Measurements from ENCODE around the gene DACT1.

DACT1 gene

GRCh38 chr14:58663494-58664111, 25.8 kb downstream of the DACT1 start:
- no peak overlapping the region for H3K27ac ChIP-seq (ENCODE audit: low read depth, low read length)
- H3K36me3 ChIP-seq (ENCODE audit: control insufficient read depth in 1 of 2, insufficient read depth in 2 of 2, low read length in 2 of 2), result no peaks in the 10 kb centered on the region
- no peaks in the 10 kb centered on the region for H3K27me3 ChIP-seq (ENCODE audit: control insufficient read depth in 1 of 2, insufficient read depth in 2 of 2, low read length in 2 of 2)
- no peak overlapping the region for H3K4me3 ChIP-seq (ENCODE audit: low read depth in 1 of 2, low read length in 2 of 2)
- H3K9ac ChIP-seq (ENCODE audit: low read depth in 1 of 2, low read length in 2 of 2), result no peak overlapping the region
- no peaks in the 10 kb centered on the region for H3K9me3 ChIP-seq (ENCODE audit: control insufficient read depth in 1 of 2, low read length in 2 of 2)
- no peaks in the 10 kb centered on the region for H3K4me1 ChIP-seq (ENCODE audit: control insufficient read depth in 1 of 2, insufficient read depth in 2 of 2, low read length in 2 of 2)

DNA sequence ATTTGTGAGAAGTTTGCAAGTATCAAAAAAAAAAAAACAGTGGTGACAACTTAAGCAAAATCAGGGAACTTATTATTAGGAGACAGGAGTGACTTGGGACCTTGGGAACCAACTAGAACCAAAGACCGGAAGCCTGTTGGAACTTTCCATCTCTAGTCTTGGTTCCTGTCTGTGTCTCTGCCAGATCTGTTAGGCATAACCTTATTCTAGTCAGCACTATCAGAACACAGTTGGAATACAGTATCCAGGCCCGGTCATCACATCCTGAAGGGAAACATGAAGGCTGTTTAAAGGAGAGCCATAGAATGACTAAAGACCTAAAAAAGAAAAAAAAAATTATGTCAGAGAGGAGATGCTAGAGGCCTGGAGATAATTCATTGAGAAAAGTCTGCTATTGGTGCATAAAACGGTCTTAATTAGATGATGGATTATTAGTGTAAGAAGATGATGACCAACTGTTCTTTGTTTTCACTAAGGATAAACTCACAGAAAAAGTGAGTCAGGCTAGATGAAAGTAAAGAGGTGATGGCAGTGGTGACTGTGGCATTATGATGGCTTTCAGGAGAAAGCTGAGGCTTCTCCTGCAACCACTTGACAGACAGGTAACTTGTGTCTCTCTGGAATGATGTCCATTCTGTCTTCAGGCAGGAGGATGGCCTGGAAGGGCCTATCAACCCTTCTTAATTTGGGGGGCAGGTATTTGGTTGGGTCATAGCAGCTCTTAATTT, 28.2 kb downstream of the DACT1 start:
- H3K36me3 ChIP-seq (ENCODE audit: control insufficient read depth in 1 of 2, insufficient read depth in 2 of 2, low read length in 2 of 2), result no peaks in the 10 kb centered on the region
- no peak overlapping the region for H3K27ac ChIP-seq (ENCODE audit: low read depth, low read length)
- H3K9me3 ChIP-seq (ENCODE audit: control insufficient read depth in 1 of 2, low read length in 2 of 2), result no peaks in the 10 kb centered on the region
- H3K4me1 ChIP-seq (ENCODE audit: control insufficient read depth in 1 of 2, insufficient read depth in 2 of 2, low read length in 2 of 2), result no peaks in the 10 kb centered on the region
- H3K9ac ChIP-seq (ENCODE audit: low read depth in 1 of 2, low read length in 2 of 2), result no peak overlapping the region
- H3K27me3 ChIP-seq (ENCODE audit: control insufficient read depth in 1 of 2, insufficient read depth in 2 of 2, low read length in 2 of 2), result no peaks in the 10 kb centered on the region
- no peak overlapping the region for H3K4me3 ChIP-seq (ENCODE audit: low read depth in 1 of 2, low read length in 2 of 2)

DNA sequence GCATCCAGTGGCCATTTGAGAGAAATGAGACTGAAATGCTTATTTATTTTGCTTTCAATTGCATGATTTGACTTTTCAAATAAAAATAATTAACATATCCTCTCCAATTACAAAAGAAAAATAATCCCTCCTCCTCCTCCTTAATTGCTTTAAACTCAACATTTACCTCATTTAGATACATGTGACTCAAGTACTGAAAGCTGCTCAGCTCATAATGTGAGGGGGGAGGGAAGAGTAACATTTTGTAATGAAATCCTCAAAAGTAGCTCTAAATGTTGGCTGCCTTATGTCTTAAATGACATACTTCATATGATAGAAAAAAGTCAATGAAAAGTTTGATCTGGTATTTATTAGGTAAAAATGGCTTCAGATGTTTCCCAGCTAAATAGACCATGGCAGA, 29.0 kb downstream of the DACT1 start:
- Histone ChIP-seq H3K4me3 (ENCODE audit: low read depth in 1 of 2, low read length in 2 of 2) (no peak overlapping the region), H3K9ac (ENCODE audit: low read depth in 1 of 2, low read length in 2 of 2) (no peak overlapping the region), H3K4me1 (ENCODE audit: control insufficient read depth in 1 of 2, insufficient read depth in 2 of 2, low read length in 2 of 2) (no peaks in the 10 kb centered on the region), H3K36me3 (ENCODE audit: control insufficient read depth in 1 of 2, insufficient read depth in 2 of 2, low read length in 2 of 2) (no peaks in the 10 kb centered on the region), H3K27me3 (ENCODE audit: control insufficient read depth in 1 of 2, insufficient read depth in 2 of 2, low read length in 2 of 2) (no peaks in the 10 kb centered on the region), H3K9me3 (ENCODE audit: control insufficient read depth in 1 of 2, low read length in 2 of 2) (no peaks in the 10 kb centered on the region), H3K27ac (ENCODE audit: low read depth, low read length) (no peak overlapping the region)

GRCh38 chr14:58667900-58668299, 30.1 kb downstream of the DACT1 start:
- Histone ChIP-seq H3K4me3 (ENCODE audit: low read depth in 1 of 2, low read length in 2 of 2) (no peak overlapping the region), H3K4me1 (ENCODE audit: control insufficient read depth in 1 of 2, insufficient read depth in 2 of 2, low read length in 2 of 2) (no peaks in the 10 kb centered on the region), H3K9ac (ENCODE audit: low read depth in 1 of 2, low read length in 2 of 2) (no peak overlapping the region), H3K27me3 (ENCODE audit: control insufficient read depth in 1 of 2, insufficient read depth in 2 of 2, low read length in 2 of 2) (no peaks in the 10 kb centered on the region), H3K9me3 (ENCODE audit: control insufficient read depth in 1 of 2, low read length in 2 of 2) (no peaks in the 10 kb centered on the region), H3K36me3 (ENCODE audit: control insufficient read depth in 1 of 2, insufficient read depth in 2 of 2, low read length in 2 of 2) (no peaks in the 10 kb centered on the region), H3K27ac (ENCODE audit: low read depth, low read length) (no peak overlapping the region)

DNA sequence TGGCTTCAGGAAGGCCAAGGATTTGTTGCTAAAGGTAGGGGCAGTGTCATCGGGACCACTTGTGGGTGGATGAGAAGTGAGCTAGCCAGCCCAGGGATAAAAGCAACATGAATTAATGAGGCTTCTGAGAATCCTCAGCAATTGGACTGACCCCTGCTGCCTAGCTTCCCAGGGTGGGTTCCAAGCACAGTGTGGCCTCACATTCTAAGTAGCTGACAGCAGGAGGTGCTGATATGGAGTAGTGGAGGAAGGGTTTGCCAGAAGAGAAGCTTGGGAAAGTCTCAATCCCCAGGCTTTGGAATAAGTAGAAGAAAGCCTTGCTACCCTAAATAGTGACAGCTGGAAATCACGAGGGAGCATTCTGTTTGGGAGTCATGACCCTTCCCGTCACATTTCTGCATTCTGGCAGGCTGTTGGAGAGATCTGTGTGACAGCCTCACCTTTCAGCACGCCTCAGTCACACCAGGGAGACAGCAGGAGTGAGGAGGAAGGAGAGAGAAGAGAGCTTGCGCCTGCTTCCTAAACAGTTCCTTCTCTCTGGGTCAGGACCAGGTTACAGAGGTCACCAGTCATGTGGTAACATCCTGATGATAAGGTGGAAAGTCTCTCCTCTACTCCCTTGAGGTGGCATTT, 31.2 kb downstream of the DACT1 start:
- H3K4me3 ChIP-seq (ENCODE audit: low read depth in 1 of 2, low read length in 2 of 2), result no peak overlapping the region

DNA sequence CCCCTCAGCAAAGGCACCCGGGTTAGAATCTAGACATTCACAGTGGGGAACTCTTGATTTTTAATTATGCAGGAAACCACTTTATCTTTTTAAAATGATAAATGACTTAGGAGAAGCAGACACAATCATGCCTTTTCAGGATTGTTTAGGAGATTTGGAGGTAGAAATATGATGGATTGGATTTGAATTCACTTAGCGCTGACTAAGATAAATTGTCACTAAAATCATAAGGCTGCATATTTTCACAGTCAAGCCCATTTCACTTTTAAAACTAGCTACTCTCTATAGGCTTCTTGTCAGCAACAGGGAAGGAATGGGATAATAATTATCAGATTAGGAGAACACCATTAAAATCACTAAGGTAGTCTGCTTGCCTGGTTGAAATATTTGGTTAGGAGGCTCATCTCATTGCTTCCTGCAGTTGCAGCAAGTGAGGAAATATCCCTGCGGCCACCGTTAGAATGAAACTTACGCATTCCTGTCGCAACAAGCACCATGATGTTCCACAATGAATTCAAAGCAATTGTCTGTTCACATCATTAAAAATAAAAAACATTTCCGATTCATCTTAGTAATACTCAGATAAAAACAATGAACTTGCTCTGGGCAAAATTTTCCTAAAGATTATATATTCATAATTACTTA, 31.9 kb downstream of the DACT1 start:
- Histone ChIP-seq H3K36me3 (ENCODE audit: control insufficient read depth in 1 of 2, insufficient read depth in 2 of 2, low read length in 2 of 2) (no peaks in the 10 kb centered on the region), H3K9me3 (ENCODE audit: control insufficient read depth in 1 of 2, low read length in 2 of 2) (no peaks in the 10 kb centered on the region), H3K4me3 (ENCODE audit: low read depth in 1 of 2, low read length in 2 of 2) (no peak overlapping the region), H3K4me1 (ENCODE audit: control insufficient read depth in 1 of 2, insufficient read depth in 2 of 2, low read length in 2 of 2) (no peaks in the 10 kb centered on the region), H3K9ac (ENCODE audit: low read depth in 1 of 2, low read length in 2 of 2) (no peak overlapping the region), H3K27me3 (ENCODE audit: control insufficient read depth in 1 of 2, insufficient read depth in 2 of 2, low read length in 2 of 2) (no peaks in the 10 kb centered on the region), H3K27ac (ENCODE audit: low read depth, low read length) (no peak overlapping the region)

More for the DNA sequence above, 31.2 kb downstream of the DACT1 start:
- no peaks in the 10 kb centered on the region for H3K27me3 ChIP-seq (ENCODE audit: control insufficient read depth in 1 of 2, insufficient read depth in 2 of 2, low read length in 2 of 2)
- H3K9me3 ChIP-seq (ENCODE audit: control insufficient read depth in 1 of 2, low read length in 2 of 2), result no peaks in the 10 kb centered on the region
- H3K9ac ChIP-seq (ENCODE audit: low read depth in 1 of 2, low read length in 2 of 2), result no peak overlapping the region
- H3K36me3 ChIP-seq (ENCODE audit: control insufficient read depth in 1 of 2, insufficient read depth in 2 of 2, low read length in 2 of 2), result no peaks in the 10 kb centered on the region
- H3K27ac ChIP-seq (ENCODE audit: low read depth, low read length), result no peak overlapping the region
- no peaks in the 10 kb centered on the region for H3K4me1 ChIP-seq (ENCODE audit: control insufficient read depth in 1 of 2, insufficient read depth in 2 of 2, low read length in 2 of 2)

DNA sequence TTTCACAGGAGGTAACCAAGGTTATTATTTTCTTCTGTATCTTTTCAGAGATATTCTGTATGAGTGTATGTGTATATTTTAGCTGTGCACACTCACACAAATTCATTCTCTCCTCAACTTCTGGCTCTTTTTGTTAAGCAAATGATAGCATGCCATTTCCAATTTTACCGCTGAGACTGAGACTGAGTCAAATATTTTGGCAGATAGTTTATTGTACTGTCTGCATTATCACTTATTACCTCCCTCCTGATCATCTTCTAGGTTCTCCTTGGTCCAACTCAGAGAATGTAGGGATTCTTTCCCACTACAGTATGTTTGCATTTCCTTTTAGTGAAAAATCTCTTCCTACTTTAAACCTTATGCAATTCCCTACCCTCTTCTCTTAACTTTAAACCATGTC, 33.3 kb downstream of the DACT1 start:
- H3K9me3 ChIP-seq (ENCODE audit: control insufficient read depth in 1 of 2, low read length in 2 of 2), result no peaks in the 10 kb centered on the region
- no peak overlapping the region for H3K9ac ChIP-seq (ENCODE audit: low read depth in 1 of 2, low read length in 2 of 2)
- no peak overlapping the region for H3K27ac ChIP-seq (ENCODE audit: low read depth, low read length)
- H3K4me1 ChIP-seq (ENCODE audit: control insufficient read depth in 1 of 2, insufficient read depth in 2 of 2, low read length in 2 of 2), result no peaks in the 10 kb centered on the region
- no peaks in the 10 kb centered on the region for H3K36me3 ChIP-seq (ENCODE audit: control insufficient read depth in 1 of 2, insufficient read depth in 2 of 2, low read length in 2 of 2)
- no peak overlapping the region for H3K4me3 ChIP-seq (ENCODE audit: low read depth in 1 of 2, low read length in 2 of 2)
- no peaks in the 10 kb centered on the region for H3K27me3 ChIP-seq (ENCODE audit: control insufficient read depth in 1 of 2, insufficient read depth in 2 of 2, low read length in 2 of 2)

- H3K9me3 ChIP-seq (ENCODE audit: control insufficient read depth in 1 of 2, low read length in 2 of 2), result no peaks in the 10 kb centered on the region
- H3K36me3 ChIP-seq (ENCODE audit: control insufficient read depth in 1 of 2, insufficient read depth in 2 of 2, low read length in 2 of 2), result no peaks in the 10 kb centered on the region
- H3K4me1 ChIP-seq (ENCODE audit: control insufficient read depth in 1 of 2, insufficient read depth in 2 of 2, low read length in 2 of 2), result no peaks in the 10 kb centered on the region
- H3K27ac ChIP-seq (ENCODE audit: low read depth, low read length), result no peak overlapping the region
- H3K27me3 ChIP-seq (ENCODE audit: control insufficient read depth in 1 of 2, insufficient read depth in 2 of 2, low read length in 2 of 2), result no peaks in the 10 kb centered on the region
- H3K4me3 ChIP-seq (ENCODE audit: low read depth in 1 of 2, low read length in 2 of 2), result no peak overlapping the region
- no peak overlapping the region for H3K9ac ChIP-seq (ENCODE audit: low read depth in 1 of 2, low read length in 2 of 2)
Observed at GRCh38 chr14:58671436-58671835, 33.7 kb downstream of the DACT1 start.

DNA sequence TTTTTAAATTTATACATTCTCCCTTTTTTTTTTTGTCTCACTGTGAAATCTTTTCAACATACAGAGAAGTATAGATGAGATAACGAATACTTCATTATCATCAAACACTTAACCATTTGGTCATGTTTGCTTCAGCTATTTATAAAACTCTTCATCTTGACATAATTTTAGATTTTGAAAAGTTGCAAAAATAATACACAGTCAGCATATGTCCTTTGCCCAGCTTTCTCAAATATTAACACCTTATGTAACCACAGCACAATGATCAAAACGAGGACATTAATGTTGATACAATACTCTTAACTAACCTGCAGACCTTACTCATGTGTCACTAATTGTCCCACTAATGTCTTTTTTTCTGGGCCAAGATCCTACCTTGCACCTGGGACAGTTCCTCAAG, 36.0 kb downstream of the DACT1 start:
- H3K27ac ChIP-seq (ENCODE audit: low read depth, low read length), result no peak overlapping the region
- no peak overlapping the region for H3K4me3 ChIP-seq (ENCODE audit: low read depth in 1 of 2, low read length in 2 of 2)
- H3K27me3 ChIP-seq (ENCODE audit: control insufficient read depth in 1 of 2, insufficient read depth in 2 of 2, low read length in 2 of 2), result no peaks in the 10 kb centered on the region
- H3K9me3 ChIP-seq (ENCODE audit: control insufficient read depth in 1 of 2, low read length in 2 of 2), result no peaks in the 10 kb centered on the region
- H3K36me3 ChIP-seq (ENCODE audit: control insufficient read depth in 1 of 2, insufficient read depth in 2 of 2, low read length in 2 of 2), result no peaks in the 10 kb centered on the region
- H3K4me1 ChIP-seq (ENCODE audit: control insufficient read depth in 1 of 2, insufficient read depth in 2 of 2, low read length in 2 of 2), result peaks cover 0 to 5% of the 10 kb centered on the region in 2 donors
- H3K9ac ChIP-seq (ENCODE audit: low read depth in 1 of 2, low read length in 2 of 2), result no peak overlapping the region

DNA sequence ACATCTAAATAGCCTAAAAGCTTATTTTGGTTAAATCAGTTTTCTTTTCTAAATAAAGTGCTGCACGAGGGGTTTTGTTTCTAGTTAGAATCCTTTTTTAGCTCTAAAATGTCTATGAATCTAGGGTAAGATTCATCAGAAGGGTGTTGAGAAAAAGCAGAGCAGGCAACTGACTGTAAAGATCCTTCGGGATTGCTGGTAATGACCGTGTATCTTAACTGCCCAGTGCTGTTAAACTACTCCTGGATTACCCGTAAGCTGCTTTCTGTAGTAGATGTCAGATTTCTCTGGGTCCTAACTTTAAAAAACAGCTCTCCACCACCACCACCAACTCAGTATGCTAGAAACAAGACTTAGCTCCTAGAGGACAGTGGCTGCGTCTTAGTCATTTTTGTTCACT, 39.2 kb downstream of the DACT1 start:
- no peaks in the 10 kb centered on the region for H3K9me3 ChIP-seq (ENCODE audit: control insufficient read depth in 1 of 2, low read length in 2 of 2)
- no peak overlapping the region for H3K4me3 ChIP-seq (ENCODE audit: low read depth in 1 of 2, low read length in 2 of 2)
- H3K9ac ChIP-seq (ENCODE audit: low read depth in 1 of 2, low read length in 2 of 2), result no peak overlapping the region
- H3K27ac ChIP-seq (ENCODE audit: low read depth, low read length), result no peak overlapping the region
- H3K36me3 ChIP-seq (ENCODE audit: control insufficient read depth in 1 of 2, insufficient read depth in 2 of 2, low read length in 2 of 2), result no peaks in the 10 kb centered on the region
- peaks cover 0 to 5% of the 10 kb centered on the region in 2 donors for H3K4me1 ChIP-seq (ENCODE audit: control insufficient read depth in 1 of 2, insufficient read depth in 2 of 2, low read length in 2 of 2)
- no peaks in the 10 kb centered on the region for H3K27me3 ChIP-seq (ENCODE audit: control insufficient read depth in 1 of 2, insufficient read depth in 2 of 2, low read length in 2 of 2)
